SK-N-SH (cell line): ENCODE data around the gene KRCC1.

Experiments used
- CHD2 ChIP-seq: fragments of 150-350 bp; IDR thresholded peaks from 2 replicates; pipeline ENCODE4 v1.6.1; 2018; ENCODE audit warnings: low read length; ENCODE audit not compliant: partially characterized antibody
- CTCF ChIP-seq: fragments of 200-600 bp; sonication (generic); IDR thresholded peaks from 2 replicates; pipeline ENCODE4 v1.6.1; 2017; ENCODE audit warnings: antibody characterized with exemption, mild to moderate bottlenecking, moderate library complexity
- EP300 ChIP-seq, 2 experiments: IDR thresholded peaks; 2 replicates each; pipeline versions ENCODE4 v1.4.0 to v1.6.1; 2012; ENCODE audit warnings: borderline replicate concordance in 1 of 2, low read depth in 1 of 2, low read length in 1 of 2
- TAF1 ChIP-seq: IDR thresholded peaks from 2 replicates; pipeline ENCODE4 v1.6.1; 2012; ENCODE audit warnings: low read depth, mild to moderate bottlenecking, low read length, moderate library complexity, borderline replicate concordance
- TEAD4 ChIP-seq: IDR thresholded peaks from 2 replicates; pipeline ENCODE4 v1.4.0; 2012; ENCODE audit warnings: mild to moderate bottlenecking, borderline replicate concordance; ENCODE audit not compliant: insufficient read depth

- TF ChIP-seq CTCF (no peak), TAF1 (no peak), CHD2 (no peak), EP300 (IDR thresholded peaks at IDR 0.05; ENCODE audit: borderline replicate concordance in 1 of 2, low read depth in 1 of 2, low read length in 1 of 2) (no peak), TEAD4 (no peak)
Observed at GRCh38 chr2:88082781-88083180, 27.2 kb upstream of the KRCC1 start.
